K562 (cell line): Measurements from ENCODE around the gene LZTR1. TPM values are rescaled to one million over a fixed set of nuclear protein-coding genes. Genes with fewer than 3 reads are reported as not detected.

Experiments used
- AFF1 ChIP-seq, 2 experiments: fragments of 450-650 bp; IDR thresholded peaks; 2 replicates each; pipeline ENCODE4 v1.6.1; 2018; ENCODE audit warnings: mild to moderate bottlenecking in 2 of 2, low read depth in 1 of 2; ENCODE audit not compliant: partially characterized antibody in 2 of 2
- CXXC5 ChIP-seq: fragments of 250-450 bp; sonication (Bioruptor Pico); IDR thresholded peaks from 2 replicates; pipeline ENCODE4 v1.8.0; 2022; ENCODE audit warnings: inconsistent platforms, mild to moderate bottlenecking, moderate library complexity
- FOXM1 ChIP-seq, 2 experiments: fragments of 450-650 bp in 1 of 2; sonication (generic) in 1 of 2; formaldehyde crosslinking in 1 of 2; IDR thresholded peaks; 2 replicates each; pipeline versions ENCODE4 v1.6.1 to v1.9.0; 2017 to 2022; ENCODE audit warnings: low read depth in 2 of 2, mild to moderate bottlenecking in 2 of 2, missing genetic modification reagents in 1 of 2, moderate library complexity in 1 of 2
- JUN ChIP-seq, 2 experiments: sonication (generic) in 1 of 2; formaldehyde crosslinking in 1 of 2; IDR thresholded peaks; 2 replicates each; pipeline versions ENCODE4 v1.6.1 to v1.8.0; 2012 to 2022; ENCODE audit warnings: borderline replicate concordance in 2 of 2, mild to moderate bottlenecking in 2 of 2, improper control_type of control experiment in 1 of 2, low read depth in 1 of 2, low read length in 1 of 2, missing genetic modification reagents in 1 of 2
- JUND ChIP-seq, 2 experiments: IDR thresholded peaks; 2 replicates in 1 of 2; 3 replicates in 1 of 2; pipeline ENCODE4 v1.6.1; 2011; ENCODE audit warnings: borderline replicate concordance in 2 of 2, low read depth in 2 of 2, low read length in 2 of 2, improper control_type of control experiment in 1 of 2, missing biosample characterization in 1 of 2, missing genetic modification characterization in 1 of 2, missing genetic modification reagents in 1 of 2
- KDM2B ChIP-seq: fragments of 250-450 bp; sonication (Bioruptor Pico); IDR thresholded peaks from 2 replicates; pipeline ENCODE4 v1.8.0; 2021; ENCODE audit warnings: mild to moderate bottlenecking, moderate library complexity
- NFXL1 ChIP-seq: fragments of 450-650 bp; formaldehyde crosslinking; IDR thresholded peaks from 2 replicates; pipeline ENCODE4 v1.4.0; 2021; ENCODE audit warnings: mild to moderate bottlenecking
- RERE ChIP-seq: sonication (generic); formaldehyde crosslinking; IDR thresholded peaks from 2 replicates; pipeline ENCODE4 v1.8.0; 2023; ENCODE audit warnings: missing genetic modification reagents, mild to moderate bottlenecking, borderline replicate concordance
- SETDB1 ChIP-seq: IDR thresholded peaks from one replicate; pipeline ENCODE4 v1.6.1; 2012; ENCODE audit warnings: low read length, control low read depth, inconsistent platforms
- SMAD2 ChIP-seq: fragments of 150-350 bp; IDR thresholded peaks from 2 replicates; pipeline ENCODE4 v1.6.1; 2014; ENCODE audit warnings: low read depth, mild to moderate bottlenecking, low read length
- SMARCE1 ChIP-seq: fragments of 450-650 bp; IDR thresholded peaks from 2 replicates; pipeline ENCODE4 v1.7.1; 2016; ENCODE audit warnings: mild to moderate bottlenecking
- TBL1XR1 ChIP-seq, 2 experiments: IDR thresholded peaks; 2 replicates each; pipeline ENCODE4 v1.6.1; 2012; ENCODE audit warnings: improper control_type of control experiment in 2 of 2, low read length in 2 of 2, mild to moderate bottlenecking in 1 of 2
- U2AF2 ChIP-seq: fragments of 200-400 bp; formaldehyde crosslinking; optimal IDR thresholded peaks from 2 replicates; pipeline ENCODE3; 2017; ENCODE audit warnings: low read depth, mild to moderate bottlenecking, low read length
- ZBTB17 ChIP-seq: fragments of 450-650 bp; formaldehyde crosslinking; IDR thresholded peaks from 2 replicates; pipeline ENCODE4 v1.4.0; 2020; ENCODE audit warnings: mild to moderate bottlenecking
- ZNF311 ChIP-seq: fragments of 250-450 bp; sonication (Bioruptor Pico); IDR thresholded peaks from 2 replicates; pipeline ENCODE4 v1.4.0; 2020; ENCODE audit warnings: mild to moderate bottlenecking, moderate library complexity
- polyA plus RNA-seq, 8 experiments: library from polyadenylated mRNA; depleted of rRNA in 4 of 8; stranded (reverse) in 5 of 8; unstranded in 3 of 8; fragments of >200 nt; fragmentation: Nextera tagmentation in 2 of 8; fragmentation: Illumina TruSeq in 1 of 8; extraction: Ambion mirVana in 2 of 8; extraction: Trizol in 1 of 8; gene quantifications; 2 replicates each; pipeline versions ENCODE4 v1.2.1 to v1.2.3, GENCODE V29; 2011 to 2014; ENCODE audit warnings: inconsistent platforms in 1 of 8, missing spikeins in 1 of 8
- total RNA-seq, 7 experiments: library from RNA; depleted of rRNA in 6 of 7; stranded (reverse); fragments of >200 nt in 6 of 7; fragmentation: Illumina TruSeq in 2 of 7; extraction: Trizol in 2 of 7; gene quantifications; 2 replicates each; pipeline versions ENCODE4 v1.2.1 to v1.2.3, GENCODE V29; 2011 to 2021; ENCODE audit warnings: low replicate concordance in 1 of 7

The LZTR1 gene
- total and polyA plus RNA-seq, 9 of the 15 experiments (the other 6 are each of a cell fraction or from before 2014, with no cell fraction given), result 2.2 to 135 (median 63.0) TPM

GRCh38 chr22:21001601-21002325 lies 19.7 kb downstream of the LZTR1 start, which contains the start of gene THAP7 (continued):
- no peak for TF ChIP-seq AFF1 (IDR thresholded peaks at IDR 0.05; ENCODE audit: low read depth in 1 of 2, partially characterized antibody in 2 of 2)
- TF ChIP-seq SMARCE1, result no peak
- no peak for TF ChIP-seq FOXM1 (IDR thresholded peaks at IDR 0.05; ENCODE audit: low read depth)
- no peak for TF ChIP-seq FOXM1 (CRISPR knock-in tag; IDR thresholded peaks at IDR 0.05; ENCODE audit: low read depth)
- peak; percentile 100 for TF ChIP-seq CXXC5
- TF ChIP-seq ZBTB17 (CRISPR knock-in tag), result peak; percentile 82
- TF ChIP-seq ZNF311 (CRISPR knock-in tag), result peak; percentile 53; the same call in 1 of the 2 replicates
- no peak for TF ChIP-seq RERE
- TF ChIP-seq KDM2B (CRISPR knock-in tag), result peak; percentile 99
- TF ChIP-seq SETDB1, result peak; percentile 99
- TF ChIP-seq SMAD2, result 0 out of 2 replicates have a peak, but pooled peaks have one; percentile 60
- TF ChIP-seq TBL1XR1 (IDR thresholded peaks at IDR 0.05; ENCODE audit: low read length in 2 of 2), result peak in 1 of 2 experiments; percentile 49; a peak in 3 of 4 replicates
- no peak for TF ChIP-seq U2AF2
- TF ChIP-seq NFXL1 (CRISPR knock-in tag), result peak; percentile 65
- peak; percentile 75 for TF ChIP-seq JUND (IDR thresholded peaks at IDR 0.05; ENCODE audit: borderline replicate concordance, low read depth, low read length)
- no peak for TF ChIP-seq JUND (tag; IDR thresholded peaks at IDR 0.05; ENCODE audit: borderline replicate concordance, low read depth, low read length)
- peak; percentile 89 for TF ChIP-seq JUN (IDR thresholded peaks at IDR 0.05; ENCODE audit: borderline replicate concordance, low read depth, low read length)
- no peak for TF ChIP-seq JUN (CRISPR knock-in tag; IDR thresholded peaks at IDR 0.05; ENCODE audit: borderline replicate concordance)
